A673 (cell line): ENCODE results near the gene TNRC6C.
"Not testable (repeated sequence)": the region's sequence is repeated elsewhere in the genome, so short reads cannot be mapped to it uniquely, and the experiment has no call there.

Source experiments
- CTCF ChIP-seq: fragments of 300-800, 200-600 bp; sonication (generic); conservative IDR thresholded peaks from 2 replicates; pipeline ENCODE4 v1.5.1; 2017; ENCODE audit warnings: low read depth, mild to moderate bottlenecking, antibody characterized with exemption, low read length, moderate library complexity, mixed read lengths
- EZH2 ChIP-seq: fragments of 200-600 bp; sonication (generic); IDR thresholded peaks from 2 replicates; pipeline ENCODE4 v1.6.1; 2017; ENCODE audit warnings: borderline replicate concordance, low read depth, mild to moderate bottlenecking, mixed read lengths, antibody characterized with exemption, low read length; ENCODE audit not compliant: poor library complexity, severe bottlenecking

GRCh38 chr17:77972271-77972670 is 13.8 kb downstream of the TNRC6C start:
- not testable (repeated sequence) for TF ChIP-seq CTCF, EZH2
